GM10266 (cell line): ENCODE data around the gene RBL1.
A peak's percentile ranks its signal among the peaks of the same experiment; 100 is the strongest.

ENCODE experiments used
- DNase-seq: peaks from one replicate; pipeline ENCODE4 v3.0.0; 2012; ENCODE audit errors: extremely low spot score
- CTCF ChIP-seq: IDR thresholded peaks from 2 replicates; pipeline ENCODE4 v1.5.1; 2012; ENCODE audit warnings: mild to moderate bottlenecking, low read depth; ENCODE audit not compliant: control insufficient read depth, insufficient read depth; ENCODE audit errors: missing control alignments

The RBL1 gene

GRCh38 chr20:36950414-36951197 is 145.2 kb downstream of the RBL1 start:
- DNase-seq = peak; percentile 36

More at GRCh38 chr20:36950414-36951197, 145.2 kb downstream of the RBL1 start:
- no peak for TF ChIP-seq CTCF
